Measurements from ENCODE around the gene SCGB1C2.
"Not testable (repeated sequence)": the region's sequence is repeated elsewhere in the genome, so short reads cannot be mapped to it uniquely, and the experiment has no call there.

The SCGB1C2 gene

DNA sequence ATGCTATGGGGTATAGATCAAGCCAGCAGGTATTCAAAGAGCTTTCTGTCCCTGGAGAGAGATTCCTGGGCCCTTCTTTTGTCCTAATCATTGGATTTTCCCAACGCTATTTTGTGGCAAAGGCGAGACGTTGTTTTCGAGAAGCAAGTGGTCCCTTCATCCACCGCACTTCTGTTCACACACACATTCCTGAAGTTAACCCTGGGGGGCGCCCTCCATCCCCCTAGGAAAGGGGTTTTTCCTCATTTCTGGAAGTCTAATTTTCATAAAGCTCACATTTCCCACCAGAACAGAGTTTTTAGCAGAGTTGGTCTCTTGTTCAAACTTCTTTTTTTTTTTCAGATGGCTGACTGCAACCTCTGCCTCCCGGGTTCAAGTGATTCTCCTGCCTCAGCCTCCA is 11.9 kb downstream of the SCGB1C2 start:
- FAIRE-seq: no peak

DNA sequence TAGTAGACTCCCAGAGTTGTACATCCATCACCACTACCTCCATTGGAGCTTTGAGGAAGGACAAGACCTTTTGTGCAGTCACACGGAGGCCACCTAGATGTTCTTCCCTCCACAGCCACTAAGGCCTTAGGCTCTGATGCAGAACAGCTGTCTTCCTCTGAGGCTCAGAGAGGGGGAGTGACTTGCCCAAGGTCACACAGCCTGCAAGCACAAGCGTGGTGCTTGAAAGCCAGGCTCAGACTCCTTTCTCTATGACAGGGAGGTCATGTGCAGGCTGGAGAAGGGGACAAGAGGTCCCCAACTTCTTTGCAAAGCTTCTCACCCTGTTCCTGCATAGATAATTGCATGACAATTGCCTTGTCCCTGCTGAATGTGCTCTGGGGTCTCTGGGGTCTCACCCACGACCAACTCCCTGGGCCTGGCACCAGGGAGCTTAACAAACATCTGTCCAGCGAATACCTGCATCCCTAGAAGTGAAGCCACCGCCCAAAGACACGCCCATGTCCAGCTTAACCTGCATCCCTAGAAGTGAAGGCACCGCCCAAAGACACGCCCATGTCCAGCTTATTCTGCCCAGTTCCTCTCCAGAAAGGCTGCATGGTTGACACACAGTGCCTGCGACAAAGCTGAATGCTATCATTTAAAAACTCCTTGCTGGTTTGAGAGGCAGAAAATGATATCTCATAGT is 12.7 kb downstream of the SCGB1C2 start:
- FAIRE-seq: no peak

DNA sequence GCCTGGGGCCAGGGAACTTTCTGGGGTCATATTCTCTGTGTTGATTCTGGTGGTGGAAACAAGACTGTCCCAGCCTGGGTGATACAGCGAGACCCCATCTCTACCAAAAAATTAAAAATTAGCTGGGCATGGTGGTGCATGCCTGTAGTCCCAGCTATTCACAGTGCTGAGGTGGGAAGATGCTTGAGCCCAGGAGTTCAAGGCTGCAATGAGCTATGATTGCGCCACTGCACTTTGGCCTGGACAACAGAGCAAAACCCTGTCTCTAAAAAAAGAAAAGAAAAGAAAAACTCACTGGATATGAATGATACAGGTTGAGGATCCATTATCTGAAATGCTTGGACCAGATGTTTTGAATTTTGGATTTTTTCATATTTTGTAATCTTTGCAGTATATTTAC is 13.6 kb downstream of the SCGB1C2 start:
- FAIRE-seq: no peak

DNA sequence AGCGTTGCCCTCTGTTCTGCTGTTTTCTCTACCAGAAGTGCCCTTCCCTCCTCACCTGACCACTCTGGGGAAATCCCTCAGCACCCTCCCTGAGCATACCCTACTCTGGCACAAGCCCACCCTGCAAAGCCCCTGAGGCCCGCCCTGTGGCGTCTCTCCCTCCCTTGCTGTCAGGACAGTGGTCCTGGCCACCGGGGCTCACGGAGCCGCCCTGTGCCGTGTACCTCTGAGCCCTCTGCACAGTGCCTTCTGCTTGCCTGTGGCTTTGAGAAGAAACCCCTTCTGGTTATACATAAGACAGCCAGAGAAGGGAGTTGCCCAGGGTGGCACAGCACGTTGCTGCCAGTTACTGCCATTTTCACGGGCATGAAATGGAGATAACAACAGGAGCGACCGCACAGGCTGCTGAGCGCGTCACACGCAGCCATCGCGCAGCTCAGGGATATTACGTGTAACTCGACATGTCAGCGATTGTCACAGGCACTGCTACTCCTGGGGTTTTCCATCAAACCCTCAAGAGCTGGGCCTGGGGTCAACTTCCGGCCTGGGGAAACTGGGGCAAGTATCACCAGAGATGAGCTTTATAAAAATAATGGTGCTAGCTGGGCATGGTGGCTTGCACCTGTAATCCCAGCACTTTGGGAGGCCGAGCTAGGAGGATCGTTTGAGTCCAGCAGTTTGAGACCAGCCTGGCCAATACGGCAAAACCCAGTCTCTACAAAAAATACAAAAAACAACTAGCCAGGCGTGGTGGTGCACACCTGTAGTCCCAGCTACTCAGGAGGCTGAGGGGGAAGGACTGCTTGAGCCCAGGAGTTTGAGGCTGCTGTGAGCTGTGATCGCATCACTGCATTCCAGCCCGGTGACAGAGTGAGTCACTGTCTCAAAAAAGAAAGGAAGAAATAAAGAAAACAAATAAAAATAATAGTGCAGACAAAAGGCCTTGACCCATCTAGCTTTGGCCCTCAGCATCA is 14.8 kb downstream of the SCGB1C2 start:
- no peak for FAIRE-seq

DNA sequence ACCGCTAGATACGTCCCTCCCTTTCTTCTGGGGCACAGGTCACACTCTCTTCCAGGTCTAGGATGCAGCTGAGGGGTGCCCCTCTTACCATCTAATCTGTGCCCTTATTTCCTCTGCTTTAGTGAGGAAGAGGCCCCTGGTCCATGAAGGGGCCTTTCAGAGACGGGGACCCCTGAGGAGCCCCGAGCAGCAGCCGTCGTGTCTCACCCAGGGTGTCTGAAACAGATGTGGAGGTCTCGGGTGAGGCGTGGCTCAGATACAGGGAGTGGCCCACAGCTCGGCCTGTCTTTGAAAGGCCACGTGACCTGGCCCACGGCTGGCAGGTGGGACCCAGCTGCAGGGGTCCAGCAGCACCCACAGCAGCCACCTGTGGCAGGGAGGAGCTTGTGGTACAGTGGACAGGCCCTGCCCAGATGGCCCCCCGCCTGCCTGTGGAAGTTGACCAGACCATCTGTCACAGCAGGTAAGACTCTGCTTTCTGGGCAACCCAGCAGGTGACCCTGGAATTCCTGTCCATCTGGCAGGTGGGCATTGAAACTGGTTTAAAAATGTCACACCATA is 15.6 kb downstream of the SCGB1C2 start:
- no peak for FAIRE-seq

DNA sequence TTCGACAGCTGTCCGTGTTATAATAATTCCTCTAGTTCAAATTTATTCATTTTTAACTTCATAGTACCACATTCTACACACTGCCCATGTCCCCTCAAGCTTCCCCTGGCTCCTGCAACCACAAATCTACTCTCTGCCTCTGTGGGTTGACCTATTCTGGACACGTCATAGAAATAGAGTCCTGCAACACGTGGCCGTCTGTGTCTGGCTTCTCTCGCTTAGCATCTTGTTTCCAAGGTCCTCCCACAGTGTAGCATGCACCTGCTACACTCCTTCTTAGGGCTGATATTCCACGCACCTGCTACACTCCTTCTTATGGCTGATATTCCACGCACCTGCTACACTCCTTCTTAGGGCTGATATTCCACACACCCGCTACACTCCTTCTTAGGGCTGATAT is 16.5 kb downstream of the SCGB1C2 start:
- no peak for FAIRE-seq

DNA sequence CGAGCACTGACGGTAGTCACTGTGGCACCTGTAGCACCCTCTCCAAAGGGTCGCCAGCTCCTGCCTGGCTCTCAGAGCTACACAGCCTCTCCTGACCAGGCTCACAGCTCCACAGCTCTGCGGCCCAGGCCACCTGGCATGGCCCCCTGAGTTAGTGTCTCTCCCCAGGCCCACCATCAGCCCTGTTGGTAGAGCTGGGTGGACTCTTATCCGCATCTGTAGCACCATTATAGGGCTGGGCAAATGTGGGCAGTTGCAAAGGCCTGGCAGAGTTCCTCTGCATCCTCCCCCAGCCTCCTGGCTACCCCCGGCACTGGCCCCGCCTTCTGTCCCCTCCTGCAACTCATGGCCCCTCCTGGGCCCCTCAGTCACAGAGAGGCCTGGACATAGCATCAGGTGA is 18.2 kb downstream of the SCGB1C2 start:
- no peak for FAIRE-seq

DNA sequence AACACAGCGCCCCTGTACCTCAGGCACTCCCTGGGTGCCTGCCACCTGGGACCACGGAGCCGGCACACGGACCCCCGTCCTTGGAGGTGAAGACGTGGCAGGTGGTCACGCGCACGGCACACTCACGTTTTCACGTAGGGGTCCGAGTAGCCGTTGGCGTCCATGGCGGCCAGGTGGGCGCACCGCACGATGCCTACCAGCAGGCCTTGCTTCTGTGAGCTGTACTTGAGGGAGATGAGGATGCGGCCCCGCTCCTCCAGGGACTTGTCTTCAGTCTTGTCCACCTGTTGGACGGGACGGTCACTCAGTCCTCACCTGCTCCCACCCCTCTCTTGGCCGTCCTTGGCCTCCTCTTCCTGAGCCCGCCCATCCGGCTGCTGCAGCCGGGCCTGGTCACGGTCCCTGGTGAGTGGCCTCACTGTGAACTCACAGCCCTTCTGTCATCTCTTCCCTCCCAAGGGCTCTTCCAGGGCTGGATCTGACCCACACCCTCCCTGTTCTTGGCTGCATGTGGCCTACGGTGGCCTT is 18.8 kb downstream of the SCGB1C2 start:
- FAIRE-seq: no peak

DNA sequence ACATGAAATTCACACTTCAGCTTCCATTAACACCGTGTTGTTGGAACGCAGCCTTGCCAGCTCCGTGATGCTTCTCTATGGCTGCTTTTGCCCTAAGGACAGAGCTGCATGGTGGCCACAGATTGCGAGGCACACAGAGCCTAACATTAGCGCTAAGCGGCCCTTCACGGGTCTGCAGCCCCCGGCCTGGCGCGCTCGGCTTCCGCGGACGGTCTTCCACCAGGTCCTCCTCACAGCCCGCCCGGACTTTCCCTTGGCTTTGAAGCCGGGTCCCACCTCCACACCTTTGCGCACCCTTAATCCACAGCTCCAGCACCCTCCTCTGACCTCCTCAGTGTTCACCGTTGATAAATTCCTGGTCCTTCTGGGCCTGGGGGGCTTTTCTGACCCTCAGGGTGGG is 19.6 kb downstream of the SCGB1C2 start:
- FAIRE-seq: no peak

DNA sequence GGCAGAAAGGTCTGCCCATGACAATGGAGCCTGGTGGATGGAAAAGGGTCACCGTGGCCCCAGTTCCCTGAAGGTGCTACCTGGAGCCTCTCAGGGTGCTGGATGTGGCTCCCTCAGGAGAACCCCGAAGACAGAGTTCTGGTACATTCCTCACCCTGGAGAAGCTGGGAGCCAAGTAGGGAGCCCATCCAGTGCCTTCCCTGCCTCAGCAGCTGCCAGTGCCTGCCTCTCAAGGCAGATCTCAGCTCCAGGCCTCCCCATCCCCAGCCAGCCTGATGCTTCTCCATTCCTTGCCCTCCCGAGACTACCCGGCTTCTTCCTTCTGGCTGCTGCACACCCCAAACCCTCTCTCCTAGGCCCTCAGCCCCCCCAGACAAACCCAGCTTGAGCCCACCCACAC is 20.5 kb downstream of the SCGB1C2 start:
- no peak for FAIRE-seq

DNA sequence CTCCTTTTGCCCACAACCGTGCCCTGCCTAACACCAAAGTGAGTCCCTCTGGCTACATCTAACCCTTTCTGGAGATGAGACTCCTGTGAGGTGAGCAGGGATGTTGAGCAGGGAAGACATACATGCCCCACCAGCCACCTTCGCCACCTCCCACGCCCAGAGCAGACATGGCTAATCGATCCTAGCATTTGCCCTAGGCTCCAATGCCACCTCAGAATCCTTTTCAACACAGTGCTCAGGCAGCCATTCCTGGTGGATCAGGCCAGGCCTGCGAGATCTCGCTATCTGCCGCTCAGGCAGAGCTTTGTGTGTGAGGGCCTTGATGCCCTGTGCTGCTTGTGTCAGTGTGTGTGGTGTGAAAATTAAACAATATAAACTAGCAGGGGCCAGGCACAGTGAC is 21.0 kb downstream of the SCGB1C2 start:
- FAIRE-seq: no peak

DNA sequence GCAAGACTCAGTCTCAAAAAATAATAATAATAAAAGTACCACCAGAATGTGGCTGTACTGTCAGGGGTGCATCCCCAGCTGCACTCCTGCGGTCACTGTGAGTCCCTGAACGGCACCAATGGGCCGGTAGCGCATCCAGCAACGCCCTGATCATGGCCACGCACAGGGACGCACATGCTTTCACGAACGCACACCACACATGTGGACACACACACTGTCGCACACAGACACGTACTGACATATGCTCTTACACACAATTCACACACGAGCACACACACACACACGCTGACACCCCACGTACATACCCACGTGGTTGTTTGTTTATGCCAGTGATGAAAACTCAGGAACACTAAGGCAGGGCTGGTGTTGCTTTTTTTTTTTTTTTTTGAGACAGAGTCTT is 22.2 kb downstream of the SCGB1C2 start:
- no peak for FAIRE-seq

DNA sequence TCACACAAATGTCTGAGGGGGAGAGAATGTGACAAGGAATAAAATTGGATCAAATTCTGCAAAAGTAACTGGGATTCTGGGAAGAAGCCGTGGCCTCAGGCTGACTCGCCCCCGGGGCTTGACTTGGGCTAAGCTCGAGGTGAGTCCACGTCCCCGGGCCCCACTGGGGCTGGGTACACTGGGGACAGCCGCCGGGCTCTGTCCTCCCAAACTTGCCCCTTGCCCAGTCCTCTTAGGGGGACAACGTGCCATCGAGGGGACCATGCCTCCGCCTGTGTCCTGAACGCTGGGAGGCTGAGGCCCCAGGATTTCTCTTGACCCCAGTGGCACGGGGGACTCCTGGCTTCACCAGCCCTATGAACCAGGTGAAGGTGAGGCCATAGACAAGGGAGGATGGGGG is 23.0 kb downstream of the SCGB1C2 start:
- FAIRE-seq: no peak

DNA sequence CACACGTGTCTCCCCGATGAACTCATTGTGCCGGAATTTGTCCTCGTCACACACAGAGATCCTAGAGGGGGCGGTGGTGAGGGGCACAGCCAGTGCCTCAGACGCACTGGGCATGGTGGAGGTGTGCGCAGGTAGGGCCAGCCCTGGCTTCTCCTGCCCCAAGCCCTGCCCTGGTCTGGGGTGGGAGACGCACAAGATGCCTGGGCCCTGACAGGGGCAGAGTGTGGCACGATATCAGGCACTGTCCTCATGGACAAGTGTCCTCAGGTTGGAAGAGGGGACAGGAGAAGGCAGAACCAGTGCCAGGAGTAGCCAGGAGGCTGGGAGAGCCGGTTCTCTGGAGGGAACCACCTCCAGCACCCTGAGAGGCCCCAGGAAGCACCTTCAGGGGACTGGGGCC is 24.1 kb downstream of the SCGB1C2 start:
- FAIRE-seq: no peak

DNA sequence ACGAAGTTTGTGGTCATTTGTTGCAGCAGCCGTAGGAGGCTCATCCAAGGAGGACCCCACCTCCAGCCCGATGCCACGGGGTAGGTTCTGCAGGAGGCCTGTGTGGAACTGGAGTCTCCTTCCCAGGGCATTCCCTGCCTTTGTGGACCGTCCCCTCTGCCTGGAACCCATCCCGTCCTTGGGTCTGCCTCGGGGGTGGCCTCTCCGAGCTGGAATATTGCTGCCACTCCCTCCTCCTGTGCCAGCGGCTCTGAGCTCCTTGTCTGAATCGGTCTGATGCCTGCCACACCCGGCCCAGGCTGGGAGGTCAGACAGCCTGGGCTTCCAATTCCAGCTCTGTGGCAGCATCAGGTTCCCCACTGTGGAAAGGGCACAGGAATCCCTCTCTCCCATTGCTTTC is 25.3 kb downstream of the SCGB1C2 start:
- FAIRE-seq: no peak

DNA sequence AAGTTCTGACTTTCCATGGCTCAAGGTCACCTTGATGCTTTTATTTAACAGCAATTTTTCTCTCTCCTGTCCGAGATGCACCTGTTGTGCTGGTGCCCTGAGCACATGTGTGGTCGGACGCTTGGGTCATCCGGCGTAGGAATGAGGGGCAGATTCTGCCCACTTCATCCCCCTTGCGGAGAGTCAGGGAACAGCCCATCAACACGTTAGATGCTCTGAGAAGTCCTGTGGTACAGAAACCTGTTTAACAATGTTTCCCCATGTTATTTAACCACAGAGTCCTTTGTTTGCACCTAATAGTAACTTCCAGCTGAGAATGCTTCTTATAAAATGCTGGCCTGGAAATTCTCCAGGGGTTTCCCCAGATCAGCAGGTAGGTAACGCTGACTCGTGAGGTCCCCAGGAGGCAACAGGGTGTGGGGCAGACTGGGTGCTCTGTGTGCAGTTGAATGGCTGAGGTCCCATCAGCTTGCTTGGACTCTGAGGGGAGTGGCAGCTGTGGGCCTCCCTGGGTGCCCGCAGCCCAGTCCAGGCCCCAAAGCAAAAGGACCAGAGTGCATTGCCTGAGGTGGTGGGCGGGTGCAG is 26.2 kb downstream of the SCGB1C2 start:
- no peak for FAIRE-seq

DNA sequence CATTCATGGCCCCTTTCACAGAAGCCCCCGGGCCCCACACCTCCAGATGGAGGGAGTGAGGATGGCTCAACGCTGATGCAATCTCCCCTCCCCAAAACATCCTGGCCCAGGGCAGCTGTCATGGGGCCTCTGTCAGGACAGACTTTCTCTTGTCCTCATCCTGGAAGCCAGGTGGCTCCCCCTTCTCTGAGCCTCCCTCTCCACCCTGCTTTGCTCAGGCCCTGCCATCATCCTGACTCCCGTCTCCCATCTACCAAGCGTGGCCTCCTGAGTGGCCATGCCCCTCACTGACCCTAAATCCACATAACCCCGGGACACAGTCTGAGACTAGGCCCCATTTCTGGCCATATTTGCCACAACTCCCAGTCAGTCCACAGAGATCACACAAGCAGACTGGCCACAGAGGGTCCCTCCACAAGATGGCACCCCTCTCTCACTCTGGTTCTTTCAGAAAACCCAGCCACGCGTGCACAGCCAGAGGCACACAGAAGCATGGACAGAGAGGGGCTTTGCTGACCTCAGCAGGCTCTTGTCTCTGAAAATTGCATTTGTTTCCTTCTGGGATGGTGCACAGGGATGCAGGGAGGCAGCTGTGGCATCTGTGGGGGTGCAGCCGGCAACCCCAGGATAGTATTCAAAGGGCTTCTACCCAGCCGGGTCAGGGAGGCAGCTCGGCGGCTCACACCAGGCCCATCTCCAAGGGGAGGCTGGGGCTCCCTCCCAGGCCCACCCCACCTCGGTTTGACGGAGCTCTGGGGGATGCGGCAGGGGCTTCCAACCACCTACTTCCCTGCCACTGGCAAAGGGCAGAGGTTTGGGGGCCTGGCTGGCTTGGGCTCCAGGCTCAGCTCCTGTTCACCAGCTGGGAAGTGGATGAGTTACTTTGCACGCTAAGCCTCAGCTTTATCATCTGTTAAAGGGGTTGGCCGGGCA is 27.2 kb downstream of the SCGB1C2 start:
- FAIRE-seq: no peak

DNA sequence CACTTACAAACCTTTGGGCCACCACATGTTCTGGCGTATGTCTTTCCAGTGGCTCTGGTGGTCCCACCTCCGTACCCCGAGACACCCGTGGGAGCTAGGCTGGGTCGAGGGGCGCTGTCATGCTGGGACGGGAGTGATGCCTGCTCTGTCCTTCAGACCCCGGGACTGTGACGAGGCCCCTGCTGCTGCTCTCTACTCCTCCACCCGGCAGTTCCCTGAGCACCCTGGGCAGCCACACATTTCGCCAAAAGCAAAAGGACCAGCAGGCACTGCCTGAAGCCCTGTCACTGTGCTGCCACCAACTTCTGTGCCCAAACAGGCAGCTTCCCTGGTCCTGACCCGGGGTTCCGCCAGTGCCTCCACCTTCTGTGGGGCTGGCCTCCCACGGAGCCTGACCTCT is 28.6 kb downstream of the SCGB1C2 start:
- no peak for FAIRE-seq

DNA sequence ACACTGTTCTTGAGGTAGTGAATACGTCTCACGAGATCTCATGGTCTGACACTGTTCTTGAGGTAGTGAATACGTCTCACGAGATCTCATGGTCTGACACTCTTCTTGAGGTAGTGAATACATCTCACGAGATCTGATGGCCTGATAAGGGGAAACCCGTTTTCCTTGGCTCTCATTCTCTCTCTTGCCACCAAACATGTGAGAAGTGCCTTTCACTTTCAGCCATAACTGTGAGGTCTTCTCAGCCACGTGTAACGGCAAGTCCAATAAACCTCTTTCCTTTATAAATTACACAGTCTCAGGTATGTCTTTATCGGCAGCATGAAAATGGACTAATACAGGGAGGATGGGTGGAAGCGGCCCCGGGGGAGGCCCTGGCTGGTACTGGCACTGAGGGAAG is 31.2 kb downstream of the SCGB1C2 start:
- not testable (repeated sequence) for FAIRE-seq

DNA sequence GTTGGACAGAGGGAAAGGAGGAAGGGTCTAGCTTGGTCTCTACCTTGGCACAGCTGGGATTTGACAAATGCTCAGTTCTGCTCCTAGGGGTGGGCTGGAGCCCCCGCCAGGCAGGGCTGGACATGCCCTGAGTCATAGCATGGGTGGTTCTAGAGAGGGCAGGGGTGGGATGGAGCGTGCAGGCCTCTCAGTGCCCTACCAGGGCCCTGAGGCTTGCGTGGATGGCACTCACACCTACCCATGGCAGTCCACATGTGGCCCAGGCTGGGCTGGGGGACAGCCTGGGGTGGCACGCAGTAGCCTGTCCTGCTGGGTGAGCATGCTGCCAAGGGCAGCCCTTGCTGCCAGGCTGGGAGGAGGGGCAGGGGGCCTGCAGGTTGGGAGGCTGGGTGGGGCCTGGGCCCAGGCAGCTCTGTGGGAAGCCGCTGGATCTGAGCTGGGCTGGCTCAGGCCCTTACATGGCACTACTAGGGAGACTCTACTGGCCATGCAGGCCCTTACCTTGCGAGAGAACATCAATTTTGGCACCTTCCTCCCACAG is 32.8 kb downstream of the SCGB1C2 start:
- no peak for FAIRE-seq

DNA sequence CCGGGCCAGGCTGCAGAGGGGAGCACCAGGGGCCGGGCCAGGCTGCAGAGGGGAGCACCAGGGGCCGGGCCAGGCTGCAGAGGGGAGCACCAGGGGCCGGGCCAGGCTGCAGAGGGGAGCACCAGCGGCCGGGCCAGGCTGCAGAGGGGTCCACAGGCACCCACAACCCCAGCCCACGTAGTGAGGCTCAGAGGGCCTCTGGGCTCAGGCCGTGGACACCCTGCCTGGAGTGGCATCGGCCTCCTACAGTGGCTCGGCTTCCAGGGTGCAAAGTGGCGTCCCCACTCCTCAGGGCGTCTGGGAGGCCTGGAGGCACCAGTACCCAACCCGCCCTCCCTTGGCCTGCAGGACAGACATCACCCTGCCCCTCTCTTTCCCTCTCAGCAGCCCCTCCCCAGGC is 34.5 kb downstream of the SCGB1C2 start:
- FAIRE-seq: no peak

DNA sequence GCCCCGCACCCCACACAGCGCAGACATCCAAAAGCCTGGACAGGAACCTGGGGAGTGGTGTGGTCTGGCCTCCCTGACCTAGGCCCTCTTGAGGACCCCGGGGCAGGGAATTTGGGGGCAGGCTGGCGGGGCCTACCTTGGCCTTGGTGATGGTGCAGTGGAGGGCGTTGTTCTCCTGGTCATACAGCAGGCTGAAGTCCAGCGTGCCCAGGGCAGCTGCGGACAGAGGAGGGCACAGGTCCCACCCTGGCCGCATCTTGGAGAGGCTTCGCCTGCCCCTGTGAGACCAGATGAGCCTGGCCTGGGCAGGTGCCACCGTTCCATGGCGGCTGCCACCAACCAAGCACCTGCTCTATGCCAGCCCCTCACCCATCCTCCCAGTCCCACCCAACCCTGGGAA is 35.0 kb downstream of the SCGB1C2 start:
- no peak for FAIRE-seq
